B cell (primary cell): ENCODE results near the gene CES4A. TPM values are rescaled to one million over a fixed set of nuclear protein-coding genes. Genes with fewer than 3 reads are reported as not detected.
"Not testable (repeated sequence)": the region's sequence is repeated elsewhere in the genome, so short reads cannot be mapped to it uniquely, and the experiment has no call there.

ENCODE experiments used
- ATAC-seq: fragments of 200-7000 bp; cut with Tn5 transposase; one replicate; pipeline ENCODE4 v1.10.0; 2021; ENCODE audit warnings: low read depth, mild to moderate bottlenecking, moderate number of reproducible peaks, moderate library complexity
- CTCF ChIA-PET: fragments of 350-600 bp; sonication (Branson Sonifier 250); formaldehyde crosslinking; loops from one replicate; lab custom pipeline; 2021; ENCODE audit warnings: antibody characterized with exemption, inconsistent platforms; lab: Charles Lee
- POLR2A ChIA-PET: fragments of 350-600 bp; sonication (Branson Sonifier 250); formaldehyde crosslinking; loops from one replicate; lab custom pipeline; 2021; ENCODE audit warnings: antibody characterized with exemption; lab: Charles Lee
- DNase-seq: peaks from one replicate; pipeline ENCODE4 v3.0.0; 2013
- H2AFZ ChIP-seq: 2 replicates; pipeline ENCODE4 v1.6.1; 2012; ENCODE audit warnings: mild to moderate bottlenecking, low read depth, low read length; ENCODE audit not compliant: insufficient read depth, poor library complexity, severe bottlenecking
- H3K27ac ChIP-seq, 2 donors: 1 replicate in 1 of 2; 2 replicates in 1 of 2; pipeline ENCODE4 v1.5.1; 2012 to 2013; ENCODE audit warnings: low read length in 2 of 2, mild to moderate bottlenecking in 2 of 2, moderate library complexity in 1 of 2
- H3K27me3 ChIP-seq, 4 experiments: fragments of 200-600 bp in 1 of 4; sonication (generic) in 1 of 4; replicated peaks in 1 of 4; 1 replicate in 2 of 4; 2 replicates in 2 of 4; pipeline versions ENCODE4 v1.6.1 to v1.7.0; 2013 to 2016; ENCODE audit warnings: low read length in 3 of 4, mild to moderate bottlenecking in 2 of 4, mixed read lengths in 1 of 4, moderate library complexity in 1 of 4; ENCODE audit not compliant: insufficient read depth in 4 of 4, control insufficient read depth in 3 of 4; ENCODE audit errors: control extremely low read depth in 1 of 4
- H3K36me3 ChIP-seq, 2 experiments: replicated peaks in 1 of 2; 1 replicate in 1 of 2; 2 replicates in 1 of 2; pipeline versions ENCODE4 v1.6.1 to v1.7.1; 2013; ENCODE audit warnings: low read length in 1 of 2; ENCODE audit not compliant: insufficient read depth in 2 of 2, control insufficient read depth in 1 of 2; ENCODE audit errors: control extremely low read depth in 1 of 2, extremely low read depth in 1 of 2
- H3K4me1 ChIP-seq, 2 donors: fragments of 200-600 bp in 1 of 2; sonication (generic) in 1 of 2; 1 replicate in 1 of 2; 2 replicates in 1 of 2; pipeline versions ENCODE4 v1.5.1 to v1.6.1; 2013 to 2017; ENCODE audit warnings: low read length in 2 of 2; ENCODE audit not compliant: control insufficient read depth in 2 of 2, insufficient read depth in 2 of 2
- H3K4me2 ChIP-seq: replicated peaks from 2 replicates; pipeline ENCODE3; 2012; ENCODE audit warnings: mild to moderate bottlenecking, low read depth, low read length; ENCODE audit not compliant: poor library complexity, severe bottlenecking
- H3K4me3 ChIP-seq, 5 experiments: fragments of 200-600 bp in 1 of 5; sonication (generic) in 1 of 5; 1 replicate in 3 of 5; 2 replicates in 2 of 5; pipeline versions ENCODE4 v1.5.1 to v1.7.0; 2011 to 2016; ENCODE audit warnings: low read length in 4 of 5, mild to moderate bottlenecking in 4 of 5, low read depth in 2 of 5, control low read depth in 1 of 5, moderate library complexity in 1 of 5; ENCODE audit not compliant: insufficient read depth in 1 of 5; ENCODE audit errors: control extremely low read depth in 1 of 5, extremely low read depth in 1 of 5
- H3K79me2 ChIP-seq: fragments of 200-600 bp; sonication (generic); one replicate; pipeline ENCODE4 v1.6.0; 2016; ENCODE audit warnings: low read length; ENCODE audit not compliant: control insufficient read depth, insufficient read depth
- H3K9ac ChIP-seq: fragments of 200-600 bp; sonication (generic); 2 replicates; pipeline ENCODE4 v1.6.1; 2017; ENCODE audit warnings: mild to moderate bottlenecking, low read length, moderate library complexity
- H3K9me3 ChIP-seq, 3 donors: one replicate each; pipeline versions ENCODE4 v1.6.1 to v1.7.1; 2013; ENCODE audit warnings: low read length in 2 of 3; ENCODE audit not compliant: control insufficient read depth in 2 of 3, insufficient read depth in 1 of 3; ENCODE audit errors: control extremely low read depth in 1 of 3
- H4K20me1 ChIP-seq: 2 replicates; pipeline ENCODE4 v1.6.0; 2012; ENCODE audit warnings: mild to moderate bottlenecking, low read length; ENCODE audit not compliant: insufficient read depth, control insufficient read depth, poor library complexity, severe bottlenecking
- H3K27ac Mint-ChIP-seq: one replicate; pipeline ENCODE4 v1.8.0; 2021; ENCODE audit warnings: mixed read lengths
- H3K27me3 Mint-ChIP-seq: one replicate; pipeline ENCODE4 v1.8.0; 2021; ENCODE audit warnings: mixed read lengths
- H3K4me1 Mint-ChIP-seq: one replicate; pipeline ENCODE4 v1.8.0; 2021; ENCODE audit warnings: mixed read lengths
- H3K4me3 Mint-ChIP-seq: one replicate; pipeline ENCODE4 v1.8.0; 2021; ENCODE audit warnings: mixed read lengths
- H3K9me3 Mint-ChIP-seq: one replicate; pipeline ENCODE4 v1.8.0; 2022; ENCODE audit warnings: mixed read lengths; ENCODE audit not compliant: insufficient read depth
- EZH2 ChIP-seq: IDR thresholded peaks from 2 replicates; pipeline ENCODE4 v1.6.1; 2012; ENCODE audit warnings: borderline replicate concordance, low read depth, mild to moderate bottlenecking, moderate library complexity, low read length; ENCODE audit not compliant: insufficient read depth, poor library complexity, severe bottlenecking
- WGBS: methylation state at CpG from one replicate; pipeline ENCODE4 v1.1.5; 2013; ENCODE audit warnings: missing lambda C conversion rate; ENCODE audit not compliant: insufficient coverage; 5-methylcytosine and 5-hydroxymethylcytosine counted together
- intact Hi-C: fragments of 100-400 bp; cut with micrococcal nuclease; formaldehyde crosslinking; loops from one replicate; pipeline ENCODE4 v1.10.0; 2022
- polyA plus RNA-seq: library from polyadenylated mRNA; depleted of rRNA; stranded (reverse); fragments of >200 nt; gene quantifications from 2 replicates; pipeline ENCODE4 v1.2.3, GENCODE V29; 2012
- total RNA-seq, 2 donors: library from RNA; stranded (reverse); fragments of 120-200 nt in 1 of 2; gene quantifications; 1 replicate in 1 of 2; 2 replicates in 1 of 2; pipeline versions ENCODE4 v1.2.3 to v1.2.4, GENCODE V29; 2013 to 2022
- TF ChIP-seq, protein P1 (sequence below): fragments of 200-600 bp; IDR thresholded peaks from one replicate; pipeline ENCODE4 v1.8.0; 2022; ENCODE audit warnings: antibody characterized with exemption, mild to moderate bottlenecking

CES4A gene
- total and polyA plus RNA-seq, 2 donors (not counting 1 experiment from before 2014, with no cell fraction given), result 8.4 to 17.3 TPM

DNA sequence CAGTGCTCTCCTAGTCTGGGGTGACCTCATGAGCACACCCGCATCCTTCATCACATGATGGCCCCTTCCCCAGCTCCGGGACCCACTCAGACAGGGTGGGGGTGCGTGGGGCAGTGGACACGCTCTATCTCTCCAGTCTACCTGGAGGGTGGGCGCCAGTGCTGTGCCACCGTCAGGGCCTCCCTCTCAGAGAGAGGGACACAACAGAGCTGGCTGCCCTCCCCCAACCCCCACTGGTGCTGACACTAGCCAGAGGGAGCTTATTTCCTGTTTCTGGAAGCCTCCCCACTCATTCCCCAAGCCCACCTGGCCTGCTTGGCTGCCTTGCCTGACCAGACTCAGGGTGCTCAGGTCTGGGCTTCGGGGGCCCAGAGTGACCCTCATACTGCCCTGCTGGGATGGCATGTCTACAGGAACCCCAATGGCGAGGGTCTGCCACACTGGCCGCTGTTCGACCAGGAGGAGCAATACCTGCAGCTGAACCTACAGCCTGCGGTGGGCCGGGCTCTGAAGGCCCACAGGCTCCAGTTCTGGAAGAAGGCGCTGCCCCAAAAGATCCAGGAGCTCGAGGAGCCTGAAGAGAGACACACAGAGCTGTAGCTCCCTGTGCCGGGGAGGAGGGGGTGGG, 44.8 kb upstream of the CES4A start:
- H2AFZ ChIP-seq, result no peak overlapping the region
- Mint-ChIP-seq H3K4me1 (peaks cover 16% of the 10 kb centered on the region), H3K27me3 (peaks cover 10% of the 10 kb centered on the region), H3K4me3 (no peak overlapping the region), H3K9me3 (no peaks in the 10 kb centered on the region), H3K27ac (no peak overlapping the region)
- intact Hi-C loops, result no loop called here
- no peak overlapping the region for H3K27ac ChIP-seq
- no peaks in the 10 kb centered on the region for H4K20me1 ChIP-seq
- no peaks in the 10 kb centered on the region for H3K79me2 ChIP-seq
- no peak overlapping the region for H3K4me3 ChIP-seq
- CTCF ChIA-PET, result interaction anchor here (0.5 to 2.8 kb wide), 3 partner anchors 11 to 252 kb away, joined by 3 to 14 read pairs (median 3); no protein-coding TSS in a partner anchor
- TF ChIP-seq, protein P1, sequence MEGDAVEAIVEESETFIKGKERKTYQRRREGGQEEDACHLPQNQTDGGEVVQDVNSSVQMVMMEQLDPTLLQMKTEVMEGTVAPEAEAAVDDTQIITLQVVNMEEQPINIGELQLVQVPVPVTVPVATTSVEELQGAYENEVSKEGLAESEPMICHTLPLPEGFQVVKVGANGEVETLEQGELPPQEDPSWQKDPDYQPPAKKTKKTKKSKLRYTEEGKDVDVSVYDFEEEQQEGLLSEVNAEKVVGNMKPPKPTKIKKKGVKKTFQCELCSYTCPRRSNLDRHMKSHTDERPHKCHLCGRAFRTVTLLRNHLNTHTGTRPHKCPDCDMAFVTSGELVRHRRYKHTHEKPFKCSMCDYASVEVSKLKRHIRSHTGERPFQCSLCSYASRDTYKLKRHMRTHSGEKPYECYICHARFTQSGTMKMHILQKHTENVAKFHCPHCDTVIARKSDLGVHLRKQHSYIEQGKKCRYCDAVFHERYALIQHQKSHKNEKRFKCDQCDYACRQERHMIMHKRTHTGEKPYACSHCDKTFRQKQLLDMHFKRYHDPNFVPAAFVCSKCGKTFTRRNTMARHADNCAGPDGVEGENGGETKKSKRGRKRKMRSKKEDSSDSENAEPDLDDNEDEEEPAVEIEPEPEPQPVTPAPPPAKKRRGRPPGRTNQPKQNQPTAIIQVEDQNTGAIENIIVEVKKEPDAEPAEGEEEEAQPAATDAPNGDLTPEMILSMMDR, result no peak
- no peak for TF ChIP-seq EZH2
- H3K4me1 ChIP-seq, result peaks cover 10 to 16% of the 10 kb centered on the region in 2 donors
- H3K36me3 ChIP-seq, result peaks cover 0 to 46% of the 10 kb centered on the region in 2 experiments
- no peak for ATAC-seq
- POLR2A ChIA-PET, result no interaction called here
- H3K9ac ChIP-seq, result no peak overlapping the region
- no peak for DNase-seq
- H3K27me3 ChIP-seq, result peaks cover 0 to 11% (median 5%) of the 10 kb centered on the region in 4 experiments
- no peak overlapping the region for H3K4me2 ChIP-seq
- 94% methylated on average over 9 of the region's 15 CpGs for WGBS
- H3K9me3 ChIP-seq, result peaks cover 0 to 6% (median 0%) of the 10 kb centered on the region in 3 donors

DNA sequence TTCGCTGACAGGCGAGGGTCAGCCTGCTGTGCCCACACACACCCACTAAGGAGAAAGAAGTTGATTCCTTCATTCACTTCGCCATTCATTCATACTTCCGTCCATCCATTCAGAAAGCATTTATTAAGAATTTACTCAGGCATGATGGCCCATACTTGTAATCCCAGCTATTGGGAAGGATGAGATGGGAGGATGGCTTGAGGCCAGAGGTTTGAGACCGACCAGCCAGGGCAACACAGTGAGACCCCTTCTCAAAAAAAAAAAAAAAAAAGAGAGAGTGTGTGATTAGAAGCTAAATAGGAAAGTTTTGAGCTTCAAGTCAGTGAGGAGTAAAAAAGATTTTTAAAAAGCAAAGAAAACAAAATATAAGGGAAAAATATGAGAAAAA, 44.3 kb upstream of the CES4A start:
- Histone ChIP-seq H3K4me3 (no peak overlapping the region), H3K27me3 (peaks cover 0 to 16% (median 8%) of the 10 kb centered on the region in 4 experiments), H3K27ac (no peak overlapping the region), H3K4me1 (peaks cover 15 to 21% of the 10 kb centered on the region in 2 donors), H3K79me2 (no peaks in the 10 kb centered on the region), H3K4me2 (no peak overlapping the region), H3K9me3 (peaks cover 0 to 11% (median 0%) of the 10 kb centered on the region in 3 donors), H3K36me3 (peaks cover 0 to 44% of the 10 kb centered on the region in 2 experiments), H3K9ac (no peak overlapping the region), H4K20me1 (no peaks in the 10 kb centered on the region), H2AFZ (no peak overlapping the region)
- ChIA-PET POLR2A (no interaction called here), CTCF (interaction anchor here (0.5 to 2.8 kb wide), 5 partner anchors 10 to 251 kb away, joined by 3 to 14 read pairs (median 3); partner anchors contain the start of gene CIAO2B)
- Mint-ChIP-seq H3K9me3 (no peaks in the 10 kb centered on the region), H3K4me3 (no peak overlapping the region), H3K27ac (no peak overlapping the region), H3K27me3 (peaks cover 15% of the 10 kb centered on the region), H3K4me1 (peaks cover 18% of the 10 kb centered on the region)
- ATAC-seq (no peak), DNase-seq (no peak)
- TF ChIP-seq, protein P1, result no peak
- no peak for TF ChIP-seq EZH2
- intact Hi-C loops, result no loop called here
- WGBS, result 100% methylated on average over 2 of the region's 5 CpGs

DNA sequence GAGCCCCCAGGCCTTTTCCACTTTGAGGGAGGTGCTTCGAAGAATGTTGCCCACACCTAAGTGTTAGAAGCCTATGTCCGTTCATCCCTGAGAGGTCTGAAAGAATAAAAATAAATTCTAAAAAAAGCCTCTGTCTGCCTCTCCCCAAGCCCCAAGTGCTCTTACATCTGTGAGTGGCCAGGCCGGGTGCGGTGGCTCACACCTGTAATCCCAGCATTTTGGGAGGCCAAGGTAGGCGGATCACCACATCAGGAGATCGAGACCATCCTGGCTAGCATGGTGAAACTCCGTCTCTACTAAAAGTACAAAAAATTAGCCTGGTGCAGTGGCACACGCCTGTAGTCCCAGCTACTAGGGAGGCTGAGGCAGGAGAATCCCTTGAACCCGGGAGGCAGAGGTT, 43.4 kb upstream of the CES4A start:
- H3K79me2 ChIP-seq, DNase-seq, H3K4me3 Mint-ChIP-seq, H2AFZ ChIP-seq, H3K27ac Mint-ChIP-seq, POLR2A ChIA-PET, H3K4me2 ChIP-seq, intact Hi-C loops, H3K9me3 Mint-ChIP-seq, ATAC-seq, H3K9ac ChIP-seq, H4K20me1 ChIP-seq, H3K27ac ChIP-seq, H3K4me3 ChIP-seq: not testable (repeated sequence)
- Mint-ChIP-seq H3K27me3 (peaks cover 24% of the 10 kb centered on the region), H3K4me1 (peaks cover 18% of the 10 kb centered on the region)
- Histone ChIP-seq H3K9me3 (peaks cover 0 to 12% (median 0%) of the 10 kb centered on the region in 3 donors), H3K36me3 (peaks cover 0 to 35% of the 10 kb centered on the region in 2 experiments), H3K27me3 (peaks cover 0 to 25% (median 12%) of the 10 kb centered on the region in 4 experiments), H3K4me1 (peaks cover 15 to 23% of the 10 kb centered on the region in 2 donors)
- CTCF ChIA-PET, result interaction anchor here (0.8 to 2.8 kb wide), 4 partner anchors 9 to 407 kb away, joined by 3 to 14 read pairs (median 4); partner anchors contain the start of gene CIAO2B
- WGBS, result 88% methylated on average over 7 of the region's 9 CpGs
